Activated naive CD4-positive, alpha-beta T cell (primary cell): ENCODE data around the gene ITFG2.
A peak's percentile ranks its signal among the peaks of the same experiment; 100 is the strongest.
"Not testable (repeated sequence)": the region's sequence is repeated elsewhere in the genome, so short reads cannot be mapped to it uniquely, and the experiment has no call there.

Experiments used
- DNase-seq, 4 experiments: peaks; one replicate each; lab custom pipeline; 2025; lab: John Stamatoyannopoulos, UW

Gene ITFG2

DNA sequence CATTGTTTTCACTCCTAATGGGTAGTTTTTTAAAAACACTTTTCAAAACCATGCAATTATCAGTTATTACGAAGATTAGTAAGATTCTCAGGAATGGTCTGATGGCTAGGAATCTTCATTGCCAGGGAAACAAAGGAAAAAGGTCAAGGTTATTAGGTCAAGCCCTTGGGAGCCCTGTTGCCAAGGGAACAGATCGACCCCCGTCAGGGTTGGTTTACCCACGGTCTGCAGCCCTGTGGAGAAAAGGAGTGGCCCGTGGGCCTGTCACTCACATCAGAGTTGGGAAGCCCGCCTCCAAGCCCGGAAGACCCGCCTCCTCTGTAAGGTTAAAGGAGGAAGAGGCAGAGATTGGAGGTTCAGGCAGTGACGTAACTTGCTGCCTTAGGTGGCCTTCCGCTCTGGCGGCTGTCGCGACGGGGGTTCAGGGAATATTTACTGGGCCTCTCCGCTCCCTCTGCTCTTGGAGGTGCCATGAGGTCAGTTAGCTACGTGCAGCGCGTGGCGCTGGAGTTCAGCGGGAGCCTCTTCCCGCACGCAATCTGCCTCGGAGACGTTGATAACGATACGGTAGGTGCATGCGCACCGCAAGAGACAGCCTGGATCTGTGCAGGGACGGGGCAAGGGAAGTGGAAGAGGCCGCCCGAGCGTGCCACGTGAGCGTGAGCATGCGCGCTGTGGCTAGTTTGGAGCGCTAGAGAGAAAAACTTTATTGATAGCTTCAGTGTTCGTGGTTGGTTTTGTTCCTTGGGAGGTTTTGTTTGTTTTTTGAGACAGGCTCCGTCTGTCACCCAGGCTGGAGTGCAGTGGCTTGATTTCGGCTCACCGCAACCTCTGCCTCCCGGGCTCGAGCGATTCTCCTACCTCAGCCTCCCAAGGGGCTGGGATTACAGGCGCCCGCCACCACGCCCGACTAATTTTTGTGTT is at the start of gene ITFG2:
Gene ITFG2 (plus strand): TSS at position 379 of the 924 bp plus-strand sequence. CDS start 93 bp downstream, at position 472.
- DNase-seq: peak; percentile 86 to 94 (median 92)

DNA sequence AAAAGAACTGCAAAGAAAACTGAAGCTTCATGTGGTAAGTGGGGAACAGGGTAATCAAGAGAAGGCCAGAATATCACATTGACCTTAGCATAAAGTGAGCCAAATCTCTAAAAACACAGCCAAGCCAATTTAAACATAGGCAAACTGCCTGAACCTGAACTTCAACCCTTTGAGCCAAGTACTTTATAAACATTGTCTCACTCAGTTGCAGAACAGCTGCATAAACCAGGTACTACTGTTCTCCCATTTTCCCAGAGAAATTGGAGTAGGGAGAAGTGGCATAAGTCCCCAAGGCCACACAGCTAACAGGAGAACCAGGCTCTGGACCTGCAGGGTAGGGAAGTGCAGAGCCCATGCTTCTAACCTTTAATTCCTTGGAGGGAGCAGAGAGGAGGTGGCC is 48.1 kb upstream of the ITFG2 start:
- DNase-seq: no peak

DNA sequence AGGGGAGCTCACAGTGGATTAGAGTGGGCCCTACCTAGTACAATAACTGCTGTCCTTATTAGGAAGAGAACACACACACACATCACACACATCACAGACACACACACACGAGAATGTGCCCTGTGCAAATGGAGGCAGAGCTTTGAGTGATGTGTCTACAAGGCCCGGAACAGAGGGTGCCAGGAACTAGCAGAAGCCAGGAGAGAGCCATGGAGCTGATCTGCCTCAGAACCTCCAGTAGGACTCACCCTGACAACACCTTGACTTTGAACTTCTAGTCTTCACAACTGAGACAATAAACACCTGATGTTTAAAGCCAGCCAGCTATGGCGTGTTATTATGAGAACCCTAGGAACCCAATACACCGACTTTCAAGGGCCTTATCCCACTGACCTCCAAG is 47.4 kb upstream of the ITFG2 start:
- no peak for DNase-seq

- no peak for DNase-seq
These were observed 46.9 kb upstream of the ITFG2 start for GRCh38 chr12:2765608-2766007.

GRCh38 chr12:2768224-2768961 is 44.1 kb upstream of the ITFG2 start:
- DNase-seq: no peak

DNA sequence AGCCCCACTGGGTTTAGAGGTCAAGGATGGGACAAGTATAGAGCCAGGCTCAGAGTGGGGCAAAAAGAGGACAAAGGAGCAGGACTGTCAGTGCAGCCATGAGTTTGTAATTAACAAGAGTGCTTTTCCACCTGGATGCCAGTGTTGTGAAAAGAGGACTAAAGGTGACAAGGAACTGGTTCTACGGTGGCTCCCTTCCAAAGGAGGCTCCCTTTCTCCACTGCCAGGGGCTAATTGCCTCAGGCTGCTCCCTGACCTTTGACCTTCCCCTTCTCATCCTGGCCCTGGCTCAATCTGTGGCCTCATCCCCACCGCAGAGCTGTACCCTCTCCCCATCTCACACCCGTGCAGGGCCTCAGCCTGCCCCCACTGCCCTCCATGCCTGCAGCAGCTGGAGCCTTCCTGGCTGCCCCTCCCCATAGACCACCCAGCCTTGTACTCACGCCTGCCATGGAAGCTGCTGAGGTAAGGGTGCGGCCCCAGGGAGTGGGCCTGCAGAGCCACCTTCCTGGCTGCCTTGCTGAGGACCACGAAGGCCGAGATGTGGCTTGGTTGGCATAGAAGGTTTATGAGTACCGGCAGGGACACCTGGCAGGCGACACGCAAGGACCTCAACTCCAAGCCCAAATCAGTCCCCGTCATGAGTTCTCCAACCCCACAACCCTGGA is 42.5 kb upstream of the ITFG2 start:
- DNase-seq: no peak

DNA sequence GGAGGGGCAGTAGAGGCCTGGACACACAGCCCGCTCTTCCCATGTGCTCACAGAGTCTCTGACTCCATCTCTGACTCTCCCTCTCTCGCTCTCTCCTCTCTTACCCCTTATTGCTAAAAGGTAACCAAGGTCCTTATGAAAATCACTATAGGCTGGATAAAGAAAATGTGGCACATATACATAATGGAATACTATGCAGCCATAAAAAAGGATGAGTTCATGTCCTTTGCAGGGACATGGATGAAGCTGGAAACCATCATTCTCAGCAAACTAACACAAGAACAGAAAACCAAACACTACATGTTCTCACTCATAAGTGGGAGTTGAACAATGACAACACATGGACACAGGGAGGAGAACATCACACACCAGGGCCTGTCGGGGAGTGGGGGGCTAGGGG is 41.9 kb upstream of the ITFG2 start:
- DNase-seq: not testable (repeated sequence)

GRCh38 chr12:2772370-2772769 is 40.1 kb upstream of the ITFG2 start:
- no peak for DNase-seq

- DNase-seq: no peak
These were observed 39.1 kb upstream of the ITFG2 start for GRCh38 chr12:2773199-2773875.

- no peak for DNase-seq
These were observed 37.0 kb upstream of the ITFG2 start for GRCh38 chr12:2775431-2775830.

DNA sequence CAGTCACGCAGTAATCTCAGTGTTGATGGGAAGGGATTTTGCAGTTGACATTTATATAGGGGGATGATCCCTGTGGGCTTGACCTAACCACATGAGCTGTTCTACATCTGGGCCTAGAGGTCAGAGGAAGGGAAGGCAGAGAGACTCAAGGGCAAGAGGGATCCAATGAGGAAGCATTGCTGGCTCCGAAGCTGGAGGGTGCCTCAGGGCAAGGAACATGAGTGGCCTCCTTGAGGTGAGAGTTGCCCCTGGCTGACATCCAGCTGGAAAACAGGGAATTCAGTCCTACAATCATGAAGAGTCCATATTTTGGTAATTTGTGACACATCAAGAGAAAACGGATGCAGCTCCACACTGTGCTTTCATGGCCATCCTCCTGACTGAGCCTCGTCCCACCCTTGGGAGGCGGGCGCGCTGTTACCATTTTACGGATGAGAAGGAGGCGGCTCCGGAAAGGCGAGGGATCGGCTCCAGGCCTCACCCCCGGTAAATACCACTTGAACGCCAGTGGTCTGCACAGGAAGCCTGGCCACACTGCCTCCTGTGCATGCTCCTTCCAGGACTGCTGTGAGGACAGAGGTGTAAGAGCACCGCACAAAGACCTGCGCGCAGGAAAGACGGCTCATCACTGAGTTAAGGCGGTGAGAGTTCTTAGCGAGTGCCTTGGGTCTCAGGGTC is 36.2 kb upstream of the ITFG2 start:
- DNase-seq: no peak

DNA sequence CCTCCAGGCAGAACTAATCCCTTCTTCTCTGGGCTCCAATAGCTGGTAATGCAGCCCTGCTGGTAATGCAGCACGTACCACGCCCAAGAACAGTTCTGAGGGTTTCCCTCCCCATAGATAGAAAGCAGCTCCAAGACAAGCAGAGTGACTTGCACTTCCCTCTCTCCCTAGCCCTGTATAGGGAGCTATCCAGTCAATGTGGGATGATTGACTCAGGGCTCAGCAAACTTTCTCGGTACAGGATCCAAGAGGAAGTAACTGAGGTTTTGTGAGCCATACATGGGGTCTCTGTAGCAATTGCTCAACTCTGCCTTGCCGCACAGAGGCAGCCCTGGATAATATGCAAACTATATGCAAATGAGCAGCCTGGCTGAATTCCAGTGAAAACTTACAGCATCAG is 33.2 kb upstream of the ITFG2 start:
- no peak for DNase-seq

- peak in 2 of 4 experiments; percentile 15 to 21 for DNase-seq
These were observed 28.4 kb upstream of the ITFG2 start for GRCh38 chr12:2783936-2784600.

- DNase-seq: no peak
These were observed 27.5 kb upstream of the ITFG2 start for GRCh38 chr12:2785017-2785416.

GRCh38 chr12:2791089-2791488 is 21.4 kb upstream of the ITFG2 start:
- DNase-seq: no peak

DNA sequence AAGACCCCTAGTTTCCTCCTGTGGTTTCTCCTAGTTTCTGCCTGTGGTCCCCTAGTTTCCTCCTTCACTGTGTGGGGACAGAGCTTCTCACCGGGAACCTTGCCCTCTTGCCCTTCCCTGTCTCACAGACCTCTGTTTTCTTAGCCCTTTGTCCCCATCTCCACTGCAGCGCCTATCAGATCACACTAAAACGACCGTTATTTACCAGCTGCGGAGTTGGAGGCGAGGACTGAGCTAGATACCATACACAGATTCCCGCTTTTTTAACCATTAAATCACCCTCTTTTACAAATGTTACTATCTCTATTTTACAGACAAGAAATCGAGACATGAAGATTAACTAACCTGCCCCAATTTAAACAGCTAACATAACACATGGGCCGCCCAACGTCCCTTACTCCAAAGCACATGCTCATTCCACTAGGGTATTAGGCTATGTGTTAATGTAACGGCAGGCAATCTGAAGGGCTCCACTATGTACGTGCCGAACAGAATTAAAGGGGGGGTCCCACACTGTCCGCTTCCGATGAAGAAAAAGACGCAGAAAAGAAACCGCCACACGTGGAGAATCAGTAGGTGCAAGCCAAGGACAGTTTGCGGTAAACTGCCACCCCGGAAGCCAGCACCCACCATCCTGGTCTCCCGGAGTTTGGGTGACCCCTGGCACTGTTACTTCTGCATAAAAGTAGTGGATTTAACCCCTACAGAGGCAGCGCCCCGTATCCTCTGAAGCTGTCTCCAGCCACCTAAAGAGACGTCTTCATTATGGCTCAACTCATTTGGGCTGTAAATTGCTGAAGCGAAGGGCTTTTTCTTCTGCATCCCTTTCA is 19.6 kb upstream of the ITFG2 start:
- no peak for DNase-seq

GRCh38 chr12:2793561-2793960 is 18.9 kb upstream of the ITFG2 start:
- no peak for DNase-seq

- peak in 1 of 4 experiments; percentile 29 for DNase-seq
These were observed 18.2 kb upstream of the ITFG2 start for GRCh38 chr12:2794191-2794735.

DNA sequence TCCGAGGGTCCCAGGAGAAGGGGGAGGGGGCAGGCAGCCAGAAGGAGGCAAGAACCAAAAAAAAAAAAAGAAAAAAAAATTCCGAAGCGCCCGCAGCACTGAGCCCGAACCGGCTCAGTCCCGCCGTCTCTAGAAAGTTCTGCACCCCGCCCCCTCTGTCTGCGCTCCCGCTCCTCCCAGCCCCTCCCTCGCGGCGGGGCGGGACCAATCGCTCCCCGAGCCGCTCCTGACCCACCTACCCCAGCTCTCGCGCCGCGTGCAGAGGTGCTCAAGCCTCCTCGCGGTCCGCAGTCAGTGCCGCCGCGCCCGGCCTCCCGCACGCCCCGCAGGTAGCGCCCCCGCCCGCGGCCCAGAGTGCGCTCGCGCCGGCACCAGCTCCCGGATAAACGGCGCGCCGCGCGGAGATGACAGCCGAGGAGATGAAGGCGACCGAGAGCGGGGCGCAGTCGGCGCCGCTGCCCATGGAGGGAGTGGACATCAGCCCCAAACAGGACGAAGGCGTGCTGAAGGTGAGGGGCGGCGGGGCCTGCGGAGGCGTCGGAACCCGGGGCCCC is 17.7 kb upstream of the ITFG2 start, which contains the start of gene FKBP4:
Gene FKBP4 (plus strand): TSS at position 235 of the 554 bp plus-strand sequence. CDS start 170 bp downstream, at position 405.
- peak; percentile 53 to 87 (median 72) for DNase-seq
